SK-N-DZ (cell line): Measurements from ENCODE around the gene ACE2.

Source experiments
- DNase-seq: peaks from one replicate; pipeline ENCODE4 v3.0.0-alpha.2; 2015; ENCODE audit warnings: low spot score

Gene ACE2

DNA sequence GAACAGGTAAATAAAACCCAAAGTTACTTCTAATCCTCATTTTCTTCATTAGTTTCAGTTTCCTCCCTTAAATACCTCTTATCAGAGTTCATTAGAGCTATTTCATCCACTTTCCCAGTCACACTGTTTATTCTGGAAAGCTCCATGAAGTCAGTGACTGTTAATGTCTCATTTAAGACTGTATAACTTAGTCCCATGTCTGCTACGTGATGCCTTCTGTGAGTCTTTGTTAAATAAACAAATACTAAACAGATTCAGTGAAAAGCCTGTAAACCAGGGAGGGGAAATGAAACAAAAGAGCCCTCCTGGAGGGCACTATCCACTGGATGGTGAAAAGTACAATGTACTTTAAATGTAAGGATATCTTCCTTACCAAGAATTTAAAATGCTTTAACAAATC, 24.7 kb downstream of the ACE2 start:
- no peak for DNase-seq

- DNase-seq, result no peak
These were observed 26.7 kb downstream of the ACE2 start for GRCh38 chrX:15574017-15574416.

- peak; percentile 81 for DNase-seq
These were observed 30.6 kb downstream of the ACE2 start for GRCh38 chrX:15570145-15570544.

- DNase-seq, result no peak
These were observed 32.7 kb downstream of the ACE2 start for GRCh38 chrX:15567886-15568616.

- no peak for DNase-seq
These were observed 33.5 kb downstream of the ACE2 start for GRCh38 chrX:15567267-15567666.

DNA sequence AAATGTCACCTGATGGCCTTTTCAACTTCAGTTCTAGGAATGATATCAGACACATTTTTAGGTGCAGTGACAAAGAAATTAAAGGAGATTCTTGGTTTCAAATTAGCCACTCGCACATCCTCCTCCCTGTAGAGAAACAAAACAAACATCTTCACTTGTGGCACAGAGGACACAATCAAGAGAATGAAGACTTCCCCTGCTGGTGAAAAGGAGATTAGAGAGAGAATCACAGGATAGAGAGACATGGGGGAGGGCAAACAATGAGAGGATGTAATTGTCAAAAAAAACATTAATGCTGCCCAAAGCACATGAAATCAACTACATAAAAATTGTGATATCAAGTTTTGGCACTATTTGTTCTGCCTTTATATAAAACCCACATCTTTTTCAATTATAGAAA, 34.5 kb downstream of the ACE2 start:
- DNase-seq, result no peak

- peak; percentile 50 for DNase-seq
These were observed 35.7 kb downstream of the ACE2 start for GRCh38 chrX:15564981-15565579.

DNA sequence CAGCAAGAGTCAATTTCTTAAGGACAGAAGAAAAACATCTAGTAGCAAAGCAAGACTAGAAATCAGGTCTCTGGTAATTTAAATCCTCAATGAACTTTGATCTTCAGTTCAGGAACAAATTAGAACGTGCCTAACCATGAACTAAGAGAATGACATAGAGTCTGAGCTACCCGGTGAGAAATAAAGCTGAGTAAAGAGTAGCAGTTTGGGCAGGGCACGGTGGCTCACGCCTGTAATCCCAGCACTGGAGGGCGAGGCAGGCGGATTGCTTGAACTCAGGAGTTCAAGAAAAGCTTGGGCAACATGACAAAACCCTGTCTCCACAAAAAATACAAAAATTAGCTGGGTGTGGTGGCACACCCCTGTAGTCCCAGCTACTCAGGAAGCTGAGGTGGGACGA, 37.7 kb downstream of the ACE2 start:
- no peak for DNase-seq

DNA sequence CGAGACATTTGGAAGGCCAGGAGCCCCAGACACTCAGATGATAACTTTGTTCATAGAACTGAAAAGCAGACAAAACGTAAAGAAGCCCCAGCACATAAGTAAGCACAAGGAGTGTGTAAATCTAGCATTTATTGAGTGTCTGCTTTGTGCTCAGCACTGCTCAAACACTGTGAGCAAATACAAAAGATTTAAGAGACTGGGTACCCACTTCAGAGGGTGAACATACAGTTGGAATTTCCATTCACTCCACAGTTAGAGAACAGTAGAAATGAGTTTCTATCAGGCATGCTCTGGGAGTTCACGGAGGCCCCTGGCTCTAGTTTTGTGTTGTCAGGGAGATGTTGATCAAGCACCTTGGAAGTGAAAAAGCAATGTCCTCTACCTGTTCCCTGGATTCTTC, 39.8 kb downstream of the ACE2 start:
- no peak for DNase-seq

- no peak for DNase-seq
These were observed 41.5 kb downstream of the ACE2 start for GRCh38 chrX:15559227-15559626.

GRCh38 chrX:15549189-15550012, 51.4 kb downstream of the ACE2 start:
- peak; percentile 16 for DNase-seq

GRCh38 chrX:15547356-15547755, 53.4 kb downstream of the ACE2 start:
- DNase-seq, result no peak

DNA sequence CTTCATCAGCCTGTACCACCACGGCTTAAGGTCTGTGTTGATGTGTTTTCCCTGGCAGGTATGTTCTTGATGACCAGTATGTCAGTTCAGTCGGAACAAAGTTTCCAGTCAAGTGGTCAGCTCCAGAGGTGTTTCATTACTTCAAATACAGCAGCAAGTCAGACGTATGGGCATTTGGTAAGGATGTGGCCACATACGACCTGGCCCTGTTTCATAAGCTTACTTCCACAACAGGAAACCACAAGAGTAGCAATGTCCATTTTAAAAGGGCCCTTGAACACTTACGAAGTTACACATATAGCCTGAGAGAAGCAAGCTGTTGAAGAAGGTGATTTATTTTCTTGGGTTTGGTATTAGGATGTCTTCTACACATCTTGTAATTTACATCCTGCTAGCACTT, 54.0 kb downstream of the ACE2 start:
- no peak for DNase-seq

DNA sequence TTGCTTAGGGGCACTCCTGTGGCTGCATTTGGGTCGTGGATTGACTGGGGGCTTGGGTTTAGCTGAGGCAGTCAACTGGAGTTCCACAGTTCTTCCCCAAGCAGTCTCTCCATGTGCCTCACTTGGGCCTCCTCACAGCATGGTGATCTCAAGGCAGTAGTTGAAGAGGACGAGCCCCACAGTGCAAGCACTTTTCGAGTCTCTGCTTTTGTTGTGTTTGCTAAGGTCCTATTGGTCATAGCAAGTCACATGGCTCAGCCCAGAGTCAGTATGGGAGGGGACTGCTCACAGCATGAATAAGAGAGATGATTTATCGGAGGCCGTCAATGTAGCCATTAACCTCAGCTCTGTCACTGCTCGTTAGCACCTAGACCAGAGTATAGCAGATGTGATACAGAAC, 70.4 kb downstream of the ACE2 start:
- peak; percentile 61 for DNase-seq

GRCh38 chrX:15529165-15529564, 71.6 kb downstream of the ACE2 start:
- DNase-seq, result no peak

DNA sequence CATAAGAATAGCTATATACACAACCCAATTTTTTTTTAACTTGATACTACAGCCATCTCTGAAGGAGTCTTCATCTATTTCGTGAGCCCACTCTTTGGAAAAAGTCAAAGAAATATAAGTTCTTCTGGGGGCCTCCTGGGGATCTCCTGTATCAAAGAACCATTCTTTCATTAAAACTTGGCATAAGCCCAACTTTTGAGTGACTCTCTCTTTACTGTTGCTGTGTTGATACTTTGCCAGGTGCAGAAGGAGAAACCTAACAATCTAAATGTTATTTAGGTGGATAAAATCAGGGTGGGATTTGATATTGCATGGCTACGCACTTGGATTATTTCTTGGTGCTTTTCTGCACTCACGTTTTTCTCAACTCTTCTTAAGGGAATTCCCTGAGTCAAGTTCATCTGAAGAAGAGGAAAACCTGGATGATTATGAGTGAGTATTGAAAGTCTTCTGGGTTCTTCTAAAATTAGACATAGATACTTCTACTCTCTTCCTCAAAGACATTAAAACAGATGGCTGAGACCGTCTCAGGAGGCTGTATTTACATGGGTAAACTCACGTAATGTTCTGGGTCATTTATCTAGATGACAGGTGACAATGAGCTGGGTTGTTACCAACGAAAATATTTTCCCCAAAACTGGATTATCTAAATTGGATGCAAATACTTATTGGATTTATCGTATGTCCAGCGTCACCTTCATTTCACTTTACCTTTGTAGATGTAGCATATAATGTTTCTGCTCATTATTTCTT, 74.9 kb downstream of the ACE2 start:
- DNase-seq, result no peak

GRCh38 chrX:15524417-15524816, 76.3 kb downstream of the ACE2 start:
- no peak for DNase-seq

- no peak for DNase-seq
These were observed 77.7 kb downstream of the ACE2 start for GRCh38 chrX:15523088-15523487.

DNA sequence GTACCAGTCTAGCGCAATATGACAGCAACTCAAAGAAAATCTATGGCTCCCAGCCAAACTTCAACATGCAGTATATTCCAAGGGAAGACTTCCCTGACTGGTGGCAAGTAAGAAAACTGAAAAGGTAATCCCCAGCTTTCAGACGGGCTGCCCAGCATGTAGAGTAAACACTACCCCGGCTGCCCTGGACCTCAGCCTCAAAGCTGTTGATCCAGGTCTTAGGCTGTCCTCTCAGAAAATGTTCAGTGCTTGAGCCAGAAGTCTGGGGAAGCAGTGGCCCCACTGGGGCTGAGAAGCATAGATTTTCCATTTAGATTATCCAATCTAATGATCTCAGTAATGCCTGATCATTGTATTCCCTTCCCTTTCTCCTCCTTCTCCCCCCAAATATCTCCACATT, 78.3 kb downstream of the ACE2 start:
- DNase-seq, result no peak

DNA sequence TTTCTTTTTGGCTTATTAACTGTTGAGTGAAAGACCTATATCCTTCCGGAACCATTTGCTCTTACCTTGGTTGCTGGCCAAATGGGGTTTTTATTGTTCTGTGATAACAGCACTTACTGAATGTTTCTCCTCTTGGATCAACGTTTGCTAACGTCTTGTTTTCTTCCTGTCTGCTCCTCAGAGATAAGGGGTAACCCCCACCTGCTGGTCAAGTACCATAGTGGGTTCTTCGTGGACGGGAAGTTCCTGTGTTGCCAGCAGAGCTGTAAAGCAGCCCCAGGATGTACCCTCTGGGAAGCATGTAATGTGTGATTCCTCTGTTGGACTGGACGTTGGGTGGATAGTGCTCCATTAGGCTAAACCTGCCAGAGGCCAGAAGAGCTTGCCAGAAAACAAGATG, 84.8 kb downstream of the ACE2 start:
- DNase-seq, result no peak

GRCh38 chrX:15514279-15514678, 86.5 kb downstream of the ACE2 start:
- DNase-seq, result no peak

DNA sequence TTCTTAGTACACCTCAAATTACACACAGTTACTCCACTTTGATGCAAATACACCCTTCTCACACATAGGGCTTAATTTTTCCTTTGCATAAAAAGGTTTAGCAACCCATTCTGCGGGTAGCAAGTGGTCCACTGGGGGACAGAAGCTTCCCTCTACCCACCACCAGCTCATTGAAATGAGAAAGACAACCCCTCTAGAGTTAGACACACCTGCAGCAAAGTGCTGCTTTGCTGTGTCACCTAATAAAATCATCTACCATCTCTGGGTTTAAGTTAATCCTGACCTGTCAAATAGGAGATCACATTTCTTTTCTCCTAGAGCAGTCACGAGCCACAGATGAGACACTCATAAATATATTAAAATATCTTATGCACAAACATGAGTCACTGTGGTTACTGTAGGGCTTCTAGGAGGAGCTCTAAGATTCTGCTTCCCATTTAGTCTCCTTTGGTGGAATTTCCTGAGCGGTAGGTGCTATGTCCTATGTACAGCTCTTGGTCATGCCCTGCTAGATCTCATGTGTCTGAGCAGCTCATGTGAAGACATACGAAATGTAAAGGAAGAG, 88.3 kb downstream of the ACE2 start:
- no peak for DNase-seq
